GM18870 (cell line): ENCODE data around the gene SPATA13.
"Not testable (repeated sequence)": the region's sequence is repeated elsewhere in the genome, so short reads cannot be mapped to it uniquely, and the experiment has no call there.

Experiments used
- ATAC-seq: cut with Tn5 transposase; IDR thresholded peaks from one replicate; pipeline ENCODE4 v1.9.1; 2021; ENCODE audit warnings: moderate library complexity; ENCODE audit not compliant: unreplicated experiment

SPATA13 gene

DNA sequence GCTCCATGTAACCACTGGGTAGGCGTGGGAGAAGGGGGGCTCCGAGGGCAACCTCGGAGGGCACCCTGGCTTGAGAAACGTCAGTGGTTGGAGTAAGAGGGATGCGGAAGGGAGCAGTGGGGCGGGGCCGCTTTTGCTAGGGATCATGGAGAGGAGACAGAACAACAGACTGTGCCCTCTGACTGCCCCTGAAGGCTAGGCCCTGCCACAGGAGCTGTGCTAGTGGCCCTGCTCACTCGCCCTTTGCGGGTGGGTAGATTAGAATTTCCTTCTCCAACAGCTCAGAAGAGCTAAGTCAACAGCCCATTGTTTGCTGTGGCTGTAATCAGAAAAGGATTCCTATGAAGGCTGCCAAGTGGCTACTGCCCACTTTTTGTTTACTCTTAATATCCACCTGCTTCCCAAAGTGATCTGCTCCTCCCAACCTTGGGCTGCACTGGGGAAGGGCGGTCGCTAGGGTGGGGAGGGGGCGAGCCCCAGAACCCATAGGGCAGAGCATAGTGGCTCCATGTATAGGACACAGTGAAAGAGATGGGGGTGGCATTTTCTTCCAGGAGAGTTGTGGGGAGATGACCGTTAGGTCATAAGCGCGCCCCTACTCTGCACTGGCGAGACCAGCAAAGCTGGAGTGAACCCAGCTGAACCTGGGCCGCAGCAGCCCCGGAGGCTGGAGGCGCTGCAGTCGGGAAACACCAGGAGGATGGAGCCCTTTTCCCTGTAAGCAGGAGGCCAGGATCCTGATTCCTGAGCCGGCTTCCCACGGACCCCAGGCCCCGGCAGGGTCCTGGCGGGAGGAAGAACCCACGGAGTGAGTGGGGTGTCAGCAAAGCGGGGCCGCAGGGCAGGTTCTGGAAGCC is 146.9 kb downstream of the SPATA13 start:
- no peak for ATAC-seq

DNA sequence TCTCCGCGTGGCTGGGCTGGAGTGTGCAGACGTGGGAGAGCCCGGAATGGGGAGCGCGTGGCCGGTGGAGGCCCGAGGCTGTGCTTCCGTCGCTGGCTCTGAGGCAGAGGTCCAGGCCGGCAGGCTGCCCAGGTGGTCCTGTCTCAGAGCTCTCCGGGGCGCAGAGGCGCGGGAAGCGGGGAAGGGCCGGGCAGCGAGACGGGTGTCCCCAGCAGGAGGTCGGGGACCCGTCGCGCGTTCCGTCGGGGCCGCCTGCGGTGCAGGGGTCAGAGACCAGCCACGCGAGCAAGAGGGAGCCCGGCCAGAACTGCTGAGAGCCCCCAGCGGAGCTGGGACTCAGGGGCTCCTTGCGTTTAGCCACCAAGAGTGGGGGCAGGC is 147.5 kb downstream of the SPATA13 start:
- no peak for ATAC-seq

GRCh38 chr13:24308488-24309020 is 148.0 kb downstream of the SPATA13 start:
- ATAC-seq, result no peak

GRCh38 chr13:24309300-24309699 is 148.8 kb downstream of the SPATA13 start, which contains the start of gene C1QTNF9:
C1QTNF9 (plus strand) TSS chr13:24309580; CDS start chr13:24316004, 6,424 bp downstream.
- not testable (repeated sequence) for ATAC-seq

GRCh38 chr13:24313439-24313838 is 152.9 kb downstream of the SPATA13 start:
- no peak for ATAC-seq

- ATAC-seq, result not testable (repeated sequence)
Measured at GRCh38 chr13:24317835-24318234, 157.3 kb downstream of the SPATA13 start.

DNA sequence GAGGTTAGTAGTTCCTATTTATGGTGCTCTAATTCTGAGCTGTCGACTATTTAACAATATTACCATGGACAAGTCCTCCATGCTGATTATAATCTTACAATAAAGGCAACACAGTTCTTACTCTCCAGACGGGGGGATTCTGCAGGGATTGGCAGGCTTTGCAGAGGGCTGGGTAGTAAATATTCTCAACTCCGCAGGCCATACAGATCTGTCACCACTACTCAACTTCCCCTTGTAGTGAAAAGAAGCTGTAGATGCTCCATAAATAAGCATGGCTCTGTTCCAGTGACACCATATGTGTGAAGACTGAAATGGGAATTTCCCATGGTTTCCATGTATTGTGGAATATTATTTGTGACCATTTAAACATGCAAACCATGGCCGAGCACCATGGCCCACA is 158.4 kb downstream of the SPATA13 start:
- ATAC-seq, result not testable (repeated sequence)

GRCh38 chr13:24319641-24320040 is 159.1 kb downstream of the SPATA13 start:
- not testable (repeated sequence) for ATAC-seq

- ATAC-seq, result not testable (repeated sequence)
Measured at GRCh38 chr13:24321416-24321815, 160.9 kb downstream of the SPATA13 start.

- not testable (repeated sequence) for ATAC-seq
Measured at GRCh38 chr13:24322470-24322869, 161.9 kb downstream of the SPATA13 start.

DNA sequence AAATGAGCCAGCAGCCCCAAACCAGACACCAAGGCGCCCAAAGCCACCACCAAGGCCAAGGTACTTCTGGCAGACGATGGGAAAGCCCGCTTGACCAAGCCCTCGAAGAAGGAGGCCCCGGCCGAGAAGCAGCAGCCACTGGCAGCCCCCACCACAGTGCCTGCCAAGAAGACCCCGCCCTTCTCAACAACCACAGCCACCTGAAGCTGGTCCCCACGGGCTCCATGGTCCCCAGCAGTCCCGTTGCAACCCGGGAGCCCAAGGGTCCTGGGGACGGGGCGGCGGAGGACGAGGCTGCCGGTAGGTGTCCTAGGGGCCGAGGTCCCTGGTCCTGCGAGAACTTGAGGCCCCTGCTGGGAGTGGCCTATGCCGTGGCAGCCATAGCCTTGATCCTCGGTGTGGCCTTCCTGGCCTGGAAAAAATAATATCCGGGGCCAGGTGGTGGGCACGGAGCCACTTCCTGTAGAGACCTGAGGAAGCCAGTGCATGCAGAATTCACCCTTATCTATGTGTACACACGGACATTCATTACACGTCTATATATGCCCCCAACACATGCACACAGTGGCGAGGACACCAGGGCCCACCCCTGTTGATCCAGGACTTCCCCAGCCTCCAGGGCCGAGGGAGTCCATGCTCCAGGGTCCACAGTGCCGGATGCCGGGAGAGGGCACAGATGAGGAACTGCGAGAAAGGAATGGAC is 162.7 kb downstream of the SPATA13 start:
- ATAC-seq, result no peak

- no peak for ATAC-seq
Measured at GRCh38 chr13:24323739-24324075, 163.2 kb downstream of the SPATA13 start.

DNA sequence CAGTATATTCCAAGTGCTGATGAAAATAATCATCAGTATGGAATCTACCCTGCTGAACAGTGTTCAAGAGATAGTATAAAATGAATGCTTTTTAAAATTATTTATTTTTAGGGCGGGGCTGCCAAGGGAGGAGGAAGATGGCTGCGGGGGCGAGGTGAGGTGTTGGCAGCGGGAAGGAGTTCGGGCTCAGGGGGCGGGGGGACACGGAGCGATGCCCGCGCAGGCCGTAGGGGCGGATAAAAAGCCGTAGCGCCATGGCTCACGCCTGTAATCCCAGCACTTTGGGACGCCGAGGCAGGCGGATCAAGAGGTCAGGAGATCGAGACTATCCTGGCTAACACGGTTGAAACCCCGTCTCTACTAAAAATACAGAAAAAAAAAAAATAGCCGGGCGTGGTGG is 167.1 kb downstream of the SPATA13 start:
- not testable (repeated sequence) for ATAC-seq

- ATAC-seq, result no peak
Measured at GRCh38 chr13:24328145-24328544, 167.6 kb downstream of the SPATA13 start.

DNA sequence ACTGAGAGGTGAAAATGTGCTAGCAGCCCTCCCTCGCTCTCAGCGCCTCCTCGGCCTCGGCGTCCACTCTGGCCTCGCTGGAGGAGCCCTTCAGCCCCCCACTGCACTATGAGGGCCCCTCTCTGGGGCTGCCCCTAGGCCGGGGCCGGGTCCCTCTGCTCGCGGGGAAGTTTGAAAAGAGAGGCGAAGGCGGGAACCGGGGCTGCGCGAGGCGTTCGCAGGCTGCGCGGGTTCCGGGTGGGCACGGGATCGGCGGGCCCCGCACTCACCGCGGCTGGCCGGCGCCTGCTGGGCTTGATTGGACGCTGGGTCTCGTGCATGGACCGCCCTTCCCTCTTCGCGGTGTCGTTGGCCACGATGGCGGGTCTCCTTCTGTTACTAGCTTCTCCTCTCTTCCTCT is 178.2 kb downstream of the SPATA13 start:
- ATAC-seq, result no peak

GRCh38 chr13:24339937-24340607 is 179.6 kb downstream of the SPATA13 start:
- ATAC-seq, result no peak

DNA sequence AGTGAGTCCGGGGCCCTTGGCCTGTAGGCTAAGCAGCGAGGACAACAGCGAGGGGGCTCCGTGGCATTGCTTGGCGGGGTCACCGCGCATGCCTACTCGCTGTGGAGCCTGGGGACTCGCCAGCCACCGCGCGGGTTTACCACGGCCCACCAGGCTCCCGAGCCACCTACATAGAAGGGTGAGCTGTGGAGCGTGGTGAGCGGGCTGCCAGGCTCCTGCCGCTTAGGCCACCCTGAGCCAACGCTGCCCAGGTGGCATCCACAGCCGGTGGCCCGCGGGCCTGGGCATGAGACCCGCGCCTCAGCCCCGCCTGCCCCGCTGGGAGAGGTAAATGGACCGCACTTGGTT is 180.1 kb downstream of the SPATA13 start:
- no peak for ATAC-seq

DNA sequence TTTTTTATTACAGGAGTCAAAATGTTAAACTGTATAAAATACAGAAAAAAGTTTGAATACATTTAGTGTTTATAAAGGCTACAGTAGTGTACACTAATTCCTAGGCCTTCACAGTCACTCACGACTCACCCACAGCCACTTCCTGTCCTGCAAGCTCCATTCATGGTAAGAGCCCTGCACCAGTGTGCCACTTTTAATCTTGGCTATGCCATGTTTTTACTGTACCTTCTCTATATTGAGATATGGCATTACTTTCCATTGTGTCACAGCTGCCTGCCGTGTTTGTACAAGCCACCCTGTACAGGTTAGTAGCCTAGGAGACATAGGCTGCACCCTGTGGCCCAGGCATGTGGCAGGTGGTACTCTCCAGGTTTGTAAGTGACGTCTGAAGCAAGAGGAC is 180.9 kb downstream of the SPATA13 start:
- ATAC-seq, result no peak

DNA sequence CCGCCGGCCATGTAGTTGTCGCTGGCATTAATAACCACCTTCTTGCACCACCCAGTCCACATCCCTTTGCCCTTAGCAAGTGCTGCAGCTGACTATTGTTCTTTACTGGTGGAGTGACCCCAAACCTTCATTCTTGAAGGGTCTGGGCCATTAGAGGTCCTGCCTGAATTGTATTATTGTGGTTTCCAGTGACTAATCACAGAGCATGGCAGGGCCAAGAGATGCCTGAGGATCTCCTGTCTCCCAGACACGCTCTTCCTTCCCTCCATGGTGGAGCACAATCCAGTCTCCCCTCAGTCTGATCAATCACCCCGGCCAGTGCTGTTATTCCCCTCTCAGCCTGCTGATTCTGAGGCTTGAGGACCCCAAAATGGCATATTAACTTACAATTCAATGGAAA is 187.9 kb downstream of the SPATA13 start:
- ATAC-seq, result no peak

GRCh38 chr13:24348797-24349515 is 188.4 kb downstream of the SPATA13 start:
- ATAC-seq, result no peak
